Gastrocnemius medialis (tissue), 4 donors: ENCODE measurements around the gene CAPN2. TPM values are rescaled to one million over a fixed set of nuclear protein-coding genes. Genes with fewer than 3 reads are reported as not detected.
A peak's percentile ranks its signal among the peaks of the same experiment; 100 is the strongest.

Experiments
- ATAC-seq, 2 donors: fragments of 150-250 bp; one replicate each; pipeline ENCODE4 v1.9.1; 2016
- DNase-seq, 2 donors: peaks; one replicate each; pipeline ENCODE4 v3.0.0-alpha.2; 2019
- H3K27ac ChIP-seq, 4 donors: fragments of 200-600 bp; sonication (generic); 1 replicate in 1 of 4; 2 replicates in 3 of 4; pipeline ENCODE4 v1.5.1; 2016 to 2018; ENCODE audit warnings: mild to moderate bottlenecking in 2 of 4, moderate library complexity in 1 of 4
- H3K27me3 ChIP-seq, 3 donors: fragments of 200-600 bp; sonication (generic) in 2 of 3; 1 replicate in 1 of 3; 2 replicates in 2 of 3; pipeline versions ENCODE4 v1.5.1 to v1.6.0; 2016 to 2019; ENCODE audit warnings: mild to moderate bottlenecking in 1 of 3, moderate library complexity in 1 of 3
- H3K36me3 ChIP-seq, 2 donors: fragments of 200-600 bp; sonication (generic) in 1 of 2; one replicate each; pipeline ENCODE4 v1.5.1; 2017 to 2018
- H3K4me1 ChIP-seq, 2 donors: fragments of 200-600 bp; sonication (generic) in 1 of 2; one replicate each; pipeline ENCODE4 v1.5.1; 2016 to 2017; ENCODE audit warnings: mild to moderate bottlenecking in 2 of 2
- H3K4me3 ChIP-seq, 4 donors: fragments of 200-600 bp; sonication (generic) in 3 of 4; 1 replicate in 1 of 4; 2 replicates in 3 of 4; pipeline ENCODE4 v1.5.1; 2016 to 2019; ENCODE audit warnings: mild to moderate bottlenecking in 2 of 4
- H3K9me3 ChIP-seq, 3 donors: fragments of 200-600 bp; sonication (generic) in 2 of 3; 1 replicate in 1 of 3; 2 replicates in 2 of 3; pipeline ENCODE4 v1.5.1; 2016 to 2019
- CTCF ChIP-seq, 5 experiments: fragments of 450-650 bp in 3 of 5; fragments of 200-600 bp in 2 of 5; sonication (generic) in 2 of 5; IDR thresholded peaks in 4 of 5; conservative IDR thresholded peaks in 1 of 5; 1 replicate in 4 of 5; 2 replicates in 1 of 5; pipeline ENCODE4 v1.5.1; 2016 to 2019; ENCODE audit warnings: antibody characterized with exemption in 5 of 5, mild to moderate bottlenecking in 3 of 5, moderate library complexity in 3 of 5
- POLR2A ChIP-seq, 2 donors: fragments of 450-650 bp; IDR thresholded peaks; one replicate each; pipeline ENCODE4 v1.6.1; 2017; ENCODE audit warnings: antibody characterized with exemption in 2 of 2, mild to moderate bottlenecking in 2 of 2, moderate library complexity in 2 of 2
- in situ Hi-C, 4 donors: fragments of 200-750 bp; cut with MboI; loops; one replicate each; pipeline versions ENCODE4 v1.15.0 to v1.8.0; 2017; ENCODE audit warnings: low sequenced_read_pairs in 4 of 4
- intact Hi-C: fragments of 100-400 bp; cut with DNase I; formaldehyde crosslinking; loops from one replicate; pipeline ENCODE4 v1.15.1; 2023; ENCODE audit warnings: low total_unique reads
- total RNA-seq, 4 donors: library from RNA; depleted of rRNA; stranded (reverse); fragments of >200 nt; gene quantifications; one replicate each; pipeline versions ENCODE4 v1.1.0 to v1.2.3, GENCODE V29; 2016

The CAPN2 gene
- total RNA-seq, 4 donors from 2014 or later, result 42.6 to 141 (median 89.4) TPM

GRCh38 chr1:223714849-223715603 is 2.7 kb downstream of the CAPN2 start:
- H3K36me3 ChIP-seq, result peaks cover 0 to 32% of the 10 kb centered on the region in 2 donors
- H3K4me3 ChIP-seq, result peak overlapping the region in 1 of 4 donors; percentile 0
- peaks cover 31 to 35% of the 10 kb centered on the region in 2 donors for H3K4me1 ChIP-seq
- intact Hi-C loops, result loop anchor here (5.0 kb wide), 2 partner anchors 132 to 277 kb away; partner anchors contain the start of gene TP53BP2
- in situ Hi-C loops, result no loop called here
- H3K27me3 ChIP-seq, result no peaks in the 10 kb centered on the region
- TF ChIP-seq CTCF (IDR thresholded peaks at IDR 0.05 in 4 of 5, conservative IDR thresholded peaks at IDR 0.05 in 1 of 5) (no peak), POLR2A (IDR thresholded peaks at IDR 0.05) (peak in 1 of 2 donors; percentile 10)
- DNase-seq, result peak in 1 of 2 donors; percentile 51
- peak; percentile 22 to 40 for ATAC-seq
- H3K9me3 ChIP-seq, result no peaks in the 10 kb centered on the region
- peak overlapping the region in 3 of 4 donors; percentile 33 to 84 (median 60) for H3K27ac ChIP-seq

- no peak for DNase-seq
- Histone ChIP-seq H3K36me3 (peaks cover 0 to 34% of the 10 kb centered on the region in 2 donors), H3K4me3 (no peak overlapping the region), H3K9me3 (no peaks in the 10 kb centered on the region), H3K27ac (peak overlapping the region in 3 of 4 donors; percentile 33 to 84 (median 60)), H3K4me1 (peaks cover 31 to 35% of the 10 kb centered on the region in 2 donors), H3K27me3 (no peaks in the 10 kb centered on the region)
- no peak for ATAC-seq
- intact Hi-C loops, result no loop called here
- TF ChIP-seq CTCF (IDR thresholded peaks at IDR 0.05 in 4 of 5, conservative IDR thresholded peaks at IDR 0.05 in 1 of 5) (no peak), POLR2A (IDR thresholded peaks at IDR 0.05) (no peak)
- in situ Hi-C loops, result no loop called here
Observed at GRCh38 chr1:223715604-223716172, 3.3 kb downstream of the CAPN2 start.

GRCh38 chr1:223716302-223716862 is 4.0 kb downstream of the CAPN2 start:
- Histone ChIP-seq H3K27me3 (no peaks in the 10 kb centered on the region), H3K4me3 (no peak overlapping the region), H3K36me3 (peaks cover 0 to 34% of the 10 kb centered on the region in 2 donors), H3K4me1 (peaks cover 33 to 35% of the 10 kb centered on the region in 2 donors), H3K9me3 (no peaks in the 10 kb centered on the region), H3K27ac (peak overlapping the region in 2 of 4 donors; percentile 33 to 84)
- intact Hi-C loops, result no loop called here
- ATAC-seq (no peak), DNase-seq (no peak)
- in situ Hi-C loops, result no loop called here
- TF ChIP-seq POLR2A (IDR thresholded peaks at IDR 0.05), result no peak
- no peak for TF ChIP-seq CTCF (IDR thresholded peaks at IDR 0.05 in 4 of 5, conservative IDR thresholded peaks at IDR 0.05 in 1 of 5)

- DNase-seq (no peak), ATAC-seq (no peak)
- TF ChIP-seq POLR2A (IDR thresholded peaks at IDR 0.05), result no peak
- no peak for TF ChIP-seq CTCF (IDR thresholded peaks at IDR 0.05 in 4 of 5, conservative IDR thresholded peaks at IDR 0.05 in 1 of 5)
- intact Hi-C loops (no loop called here), in situ Hi-C loops (no loop called here)
- H3K9me3 ChIP-seq, result no peaks in the 10 kb centered on the region
- peaks cover 35 to 36% of the 10 kb centered on the region in 2 donors for H3K4me1 ChIP-seq
- H3K4me3 ChIP-seq, result no peak overlapping the region
- H3K27ac ChIP-seq, result peak overlapping the region in 1 of 4 donors; percentile 84
- H3K27me3 ChIP-seq, result no peaks in the 10 kb centered on the region
- H3K36me3 ChIP-seq, result peaks cover 0 to 34% of the 10 kb centered on the region in 2 donors
Observed at GRCh38 chr1:223717123-223717522, 4.8 kb downstream of the CAPN2 start.
